GM12865 (cell line): Measurements from ENCODE around the gene HACE1.

ENCODE experiments used
- DNase-seq: peaks from one replicate; pipeline ENCODE4 v3.0.0; 2010; ENCODE audit warnings: low read depth
- H3K4me3 ChIP-seq: 2 replicates; pipeline ENCODE4 v1.5.1; 2011; ENCODE audit warnings: mild to moderate bottlenecking, low read depth, low read length, control low read depth
- CTCF ChIP-seq: IDR thresholded peaks from 2 replicates; pipeline ENCODE4 v1.5.1; 2011; ENCODE audit warnings: low read length, control low read depth, low read depth, inconsistent platforms; ENCODE audit not compliant: insufficient read depth; ENCODE audit errors: missing control alignments

Gene HACE1

GRCh38 chr6:104885518-104886043 is 25.9 kb upstream of the HACE1 start:
- H3K4me3 ChIP-seq = no peak overlapping the region
- no peak for DNase-seq
- TF ChIP-seq CTCF = no peak

- DNase-seq = no peak
- no peak for TF ChIP-seq CTCF
- no peak overlapping the region for H3K4me3 ChIP-seq
These were observed 25.3 kb upstream of the HACE1 start for GRCh38 chr6:104884867-104885517.

- TF ChIP-seq CTCF = no peak
- no peak overlapping the region for H3K4me3 ChIP-seq
- DNase-seq = no peak
These were observed 22.4 kb upstream of the HACE1 start for GRCh38 chr6:104881964-104882668.

GRCh38 chr6:104862456-104862855 is 2.7 kb upstream of the HACE1 start:
- DNase-seq = no peak
- TF ChIP-seq CTCF = no peak
- no peak overlapping the region for H3K4me3 ChIP-seq

GRCh38 chr6:104860221-104860620 is 502 bp upstream of the HACE1 start:
- TF ChIP-seq CTCF = no peak
- H3K4me3 ChIP-seq = peak overlapping the region; percentile 98
- no peak for DNase-seq

- DNase-seq = no peak
- no peak for TF ChIP-seq CTCF
- peak overlapping the region; percentile 98 for H3K4me3 ChIP-seq
These were observed 1.1 kb downstream of the HACE1 start for GRCh38 chr6:104858642-104859041.
